Stimulated activated naive CD8-positive, alpha-beta T cell treated with anti-CD3 and anti-CD28 coated beads, Interleukin-15, Interleukin-2, amounts not matched to agents 100 ng/mL and 50 ng/mL, for 24 hours (primary cell): ENCODE results near the gene USHBP1.

Experiments
- H3K27ac Mint-ChIP-seq: one replicate; pipeline ENCODE4 v1.8.0; 2021; ENCODE audit warnings: mild to moderate bottlenecking, mixed read lengths
- H3K27me3 Mint-ChIP-seq: one replicate; pipeline ENCODE4 v1.8.0; 2021; ENCODE audit warnings: mixed read lengths
- H3K36me3 Mint-ChIP-seq: one replicate; pipeline ENCODE4 v1.8.0; 2021; ENCODE audit warnings: low read depth, mixed read lengths
- H3K4me1 Mint-ChIP-seq: one replicate; pipeline ENCODE4 v1.8.0; 2021; ENCODE audit warnings: low read depth, mixed read lengths
- H3K4me3 Mint-ChIP-seq: one replicate; pipeline ENCODE4 v1.8.0; 2021; ENCODE audit warnings: mild to moderate bottlenecking, mixed read lengths
- H3K9me3 Mint-ChIP-seq: one replicate; pipeline ENCODE4 v1.8.0; 2021; ENCODE audit warnings: mixed read lengths

Gene USHBP1

GRCh38 chr19:17259934-17260333, 4.6 kb downstream of the USHBP1 start:
- no peaks in the 10 kb centered on the region for H3K27me3 Mint-ChIP-seq
- H3K36me3 Mint-ChIP-seq = no peaks in the 10 kb centered on the region
- H3K4me3 Mint-ChIP-seq = no peak overlapping the region
- H3K4me1 Mint-ChIP-seq = peaks cover 5% of the 10 kb centered on the region
- H3K9me3 Mint-ChIP-seq = no peaks in the 10 kb centered on the region
- no peak overlapping the region for H3K27ac Mint-ChIP-seq

- no peaks in the 10 kb centered on the region for H3K36me3 Mint-ChIP-seq
- peaks cover 5% of the 10 kb centered on the region for H3K4me1 Mint-ChIP-seq
- no peaks in the 10 kb centered on the region for H3K9me3 Mint-ChIP-seq
- no peaks in the 10 kb centered on the region for H3K27me3 Mint-ChIP-seq
- no peak overlapping the region for H3K27ac Mint-ChIP-seq
- no peak overlapping the region for H3K4me3 Mint-ChIP-seq
These were observed 5.3 kb downstream of the USHBP1 start for GRCh38 chr19:17259118-17259780.

GRCh38 chr19:17256130-17256529, 8.4 kb downstream of the USHBP1 start:
- H3K4me3 Mint-ChIP-seq = no peak overlapping the region
- H3K27ac Mint-ChIP-seq = no peak overlapping the region
- peaks cover 5% of the 10 kb centered on the region for H3K4me1 Mint-ChIP-seq
- H3K9me3 Mint-ChIP-seq = no peaks in the 10 kb centered on the region
- no peaks in the 10 kb centered on the region for H3K36me3 Mint-ChIP-seq
- H3K27me3 Mint-ChIP-seq = no peaks in the 10 kb centered on the region

GRCh38 chr19:17255150-17255621, 9.4 kb downstream of the USHBP1 start:
- no peak overlapping the region for H3K4me3 Mint-ChIP-seq
- no peaks in the 10 kb centered on the region for H3K9me3 Mint-ChIP-seq
- no peaks in the 10 kb centered on the region for H3K36me3 Mint-ChIP-seq
- H3K4me1 Mint-ChIP-seq = no peaks in the 10 kb centered on the region
- no peaks in the 10 kb centered on the region for H3K27me3 Mint-ChIP-seq
- no peak overlapping the region for H3K27ac Mint-ChIP-seq

GRCh38 chr19:17254636-17255035, 9.9 kb downstream of the USHBP1 start:
- Mint-ChIP-seq H3K36me3 (no peaks in the 10 kb centered on the region), H3K27me3 (no peaks in the 10 kb centered on the region), H3K4me1 (no peaks in the 10 kb centered on the region), H3K9me3 (no peaks in the 10 kb centered on the region), H3K4me3 (no peak overlapping the region), H3K27ac (no peak overlapping the region)

GRCh38 chr19:17249887-17250548, 14.5 kb downstream of the USHBP1 start:
- H3K4me3 Mint-ChIP-seq = no peak overlapping the region
- H3K9me3 Mint-ChIP-seq = no peaks in the 10 kb centered on the region
- H3K27ac Mint-ChIP-seq = no peak overlapping the region
- no peaks in the 10 kb centered on the region for H3K36me3 Mint-ChIP-seq
- H3K4me1 Mint-ChIP-seq = peaks cover 8% of the 10 kb centered on the region
- no peaks in the 10 kb centered on the region for H3K27me3 Mint-ChIP-seq

GRCh38 chr19:17248011-17248776, 16.4 kb downstream of the USHBP1 start:
- H3K9me3 Mint-ChIP-seq = no peaks in the 10 kb centered on the region
- no peaks in the 10 kb centered on the region for H3K27me3 Mint-ChIP-seq
- peaks cover 8% of the 10 kb centered on the region for H3K4me1 Mint-ChIP-seq
- H3K4me3 Mint-ChIP-seq = no peak overlapping the region
- H3K36me3 Mint-ChIP-seq = no peaks in the 10 kb centered on the region
- no peak overlapping the region for H3K27ac Mint-ChIP-seq

- H3K4me3 Mint-ChIP-seq = peak overlapping the region; percentile 12
- no peaks in the 10 kb centered on the region for H3K9me3 Mint-ChIP-seq
- no peak overlapping the region for H3K27ac Mint-ChIP-seq
- peaks cover 8% of the 10 kb centered on the region for H3K4me1 Mint-ChIP-seq
- H3K36me3 Mint-ChIP-seq = no peaks in the 10 kb centered on the region
- H3K27me3 Mint-ChIP-seq = no peaks in the 10 kb centered on the region
These were observed 17.7 kb downstream of the USHBP1 start for GRCh38 chr19:17246681-17247425.

GRCh38 chr19:17245535-17245984, 19.0 kb downstream of the USHBP1 start, which contains the start of gene NR2F6:
Gene NR2F6, minus strand, starts transcription at chr19:17245919. Its CDS starts 699 bp downstream, at chr19:17245220.
- no peaks in the 10 kb centered on the region for H3K36me3 Mint-ChIP-seq
- peak within 1 kb of the TSS; percentile 81 for H3K4me3 Mint-ChIP-seq
- peaks cover 8% of the 10 kb centered on the region for H3K4me1 Mint-ChIP-seq
- no peaks in the 10 kb centered on the region for H3K9me3 Mint-ChIP-seq
- H3K27me3 Mint-ChIP-seq = no peaks in the 10 kb centered on the region
- peak within 1 kb of the TSS; percentile 75 for H3K27ac Mint-ChIP-seq

- Mint-ChIP-seq H3K9me3 (no peaks in the 10 kb centered on the region), H3K36me3 (no peaks in the 10 kb centered on the region), H3K27me3 (no peaks in the 10 kb centered on the region), H3K4me3 (peak overlapping the region; percentile 54), H3K4me1 (peaks cover 8% of the 10 kb centered on the region), H3K27ac (no peak overlapping the region)
These were observed 19.7 kb downstream of the USHBP1 start for GRCh38 chr19:17244618-17245534.

- Mint-ChIP-seq H3K4me3 (peak overlapping the region; percentile 54), H3K4me1 (peaks cover 8% of the 10 kb centered on the region), H3K27ac (no peak overlapping the region), H3K27me3 (no peaks in the 10 kb centered on the region), H3K36me3 (no peaks in the 10 kb centered on the region), H3K9me3 (no peaks in the 10 kb centered on the region)
These were observed 20.5 kb downstream of the USHBP1 start for GRCh38 chr19:17243830-17244617.

- no peak overlapping the region for H3K4me3 Mint-ChIP-seq
- no peaks in the 10 kb centered on the region for H3K9me3 Mint-ChIP-seq
- no peak overlapping the region for H3K27ac Mint-ChIP-seq
- H3K4me1 Mint-ChIP-seq = peaks cover 8% of the 10 kb centered on the region
- no peaks in the 10 kb centered on the region for H3K27me3 Mint-ChIP-seq
- H3K36me3 Mint-ChIP-seq = no peaks in the 10 kb centered on the region
These were observed 21.2 kb downstream of the USHBP1 start for GRCh38 chr19:17243211-17243829.
